Measurements from ENCODE around the gene VEGFB. TPM values are rescaled to one million over a fixed set of nuclear protein-coding genes. Genes with fewer than 3 reads are reported as not detected.

VEGFB gene
- total RNA-seq, 1 experiment from 2014 or later = 101 TPM

DNA sequence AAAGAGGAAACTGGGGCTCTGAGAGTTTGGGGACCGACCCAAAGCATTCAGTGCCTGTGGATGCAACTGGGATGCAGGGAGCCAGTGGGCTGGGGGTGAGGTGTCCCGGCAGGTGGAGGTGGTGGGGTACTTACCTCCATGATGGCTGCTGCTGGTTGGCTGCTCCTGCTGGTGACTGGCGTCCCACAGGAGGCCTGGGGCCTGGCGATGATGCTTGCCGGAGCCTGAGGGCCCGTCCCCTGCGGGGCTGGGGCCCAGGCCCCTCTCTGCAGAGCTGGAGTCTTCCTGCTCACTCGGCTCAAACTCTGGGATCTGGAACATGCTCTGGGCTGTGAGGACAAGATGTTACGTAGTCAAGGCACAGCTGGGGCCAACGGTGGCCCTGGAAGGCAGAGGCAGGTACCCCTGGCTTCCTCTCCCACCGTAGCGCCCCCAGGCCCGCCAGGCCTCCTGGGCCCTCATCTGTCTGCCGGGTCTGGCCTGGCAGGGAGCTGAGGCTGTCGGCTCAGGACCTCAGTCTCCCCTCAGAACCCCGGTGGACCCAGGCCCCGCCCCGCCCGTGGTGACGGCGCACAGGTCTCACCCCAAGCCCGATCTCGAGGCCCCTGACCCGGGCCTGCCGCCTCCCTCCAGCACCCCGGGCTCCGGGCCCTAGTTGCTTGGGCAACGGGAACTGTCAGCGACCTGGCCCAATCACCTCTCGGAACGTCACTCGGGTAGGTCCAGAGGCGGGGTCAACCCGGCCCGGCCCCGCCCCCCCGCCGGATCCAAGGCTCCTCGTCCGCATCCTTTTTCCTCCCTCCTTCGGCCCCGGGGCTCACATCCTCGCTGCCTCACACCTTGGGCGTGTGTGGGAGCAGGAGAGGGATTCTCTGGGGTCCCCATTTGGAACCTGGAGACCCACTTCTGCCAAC is 49.9 kb downstream of the VEGFB start, which contains the start of gene BAD:
TSS of gene BAD (minus strand) at position 618 of the 914 bp plus-strand sequence. CDS start at position 321, 297 bp downstream.
- TSS peak; percentile 87 for BruUV-seq (replicated peaks)

GRCh38 chr11:64284962-64285884 is 50.8 kb downstream of the VEGFB start, which contains the start of gene GPR137:
Gene GPR137, plus strand, starts transcription at chr11:64285848. Its CDS starts 677 bp downstream, at chr11:64286525.
- TSS peak; percentile 85 for BruUV-seq (replicated peaks)
- no peaks in the 10 kb centered on the region for H3K9me3 ChIP-seq (ENCODE audit: control insufficient read depth, insufficient read depth, low read depth, low read length)

More for the DNA sequence above, 49.9 kb downstream of the VEGFB start, which contains the start of gene BAD:
- ATAC-seq (peak; percentile 92), DNase-seq (ENCODE audit: low read depth, low spot score) (no peak)
- POLR2A ChIA-PET = interaction anchor here (0.5 to 1.5 kb wide), 6 partner anchors 8 to 33 kb away, joined by 3 to 10 read pairs (median 4); partner anchors contain the start of genes ESRRA, PRDX5 and TRMT112
- H3K27ac ChIP-seq (ENCODE audit: low read length) = peak within 1 kb of the TSS; percentile 83
- in situ Hi-C loops (cut with HindIII; ENCODE audit: low pct_unique_long_range_greater_than_20kb, low sequenced_read_pairs) (no loop called here), intact Hi-C loops (cut with micrococcal nuclease; ENCODE audit: unreplicated experiment) (no loop called here)
- no peaks in the 10 kb centered on the region for H3K9me3 ChIP-seq (ENCODE audit: control insufficient read depth, insufficient read depth, low read depth, low read length)
- CTCF ChIA-PET = interaction anchor here (0.7 to 1.5 kb wide), 3 partner anchors 17 to 23 kb away, joined by 3 to 8 read pairs (median 3); no protein-coding TSS in a partner anchor
- peaks cover 25% of the 10 kb centered on the region for H3K4me1 ChIP-seq (ENCODE audit: control insufficient read depth, insufficient read depth, low read length)
- H3K27me3 ChIP-seq (ENCODE audit: control insufficient read depth, insufficient read depth, low read length) = no peaks in the 10 kb centered on the region
- no peaks in the 10 kb centered on the region; the same call in 1 of the 2 replicates for H3K36me3 ChIP-seq (ENCODE audit: control insufficient read depth, insufficient read depth, low read length)
- H3K4me3 ChIP-seq (ENCODE audit: low read depth in 2 of 2, low read length in 2 of 2) = peak within 1 kb of the TSS; percentile 57 to 98
- TF ChIP-seq SIN3A (IDR thresholded peaks at IDR 0.05; ENCODE audit: borderline replicate concordance, insufficient read depth, low read depth, low read length) (0 out of 2 replicates have a peak, but pooled peaks have one; percentile 64), POLR2AphosphoS5 (IDR thresholded peaks at IDR 0.05; ENCODE audit: low read depth, low read length) (peak; percentile 76), REST (IDR thresholded peaks at IDR 0.05; ENCODE audit: insufficient read depth in 1 of 2, low read depth in 2 of 2, low read length in 1 of 2) (no peak; a peak in 1 of 4 replicates)

More at GRCh38 chr11:64284962-64285884, 50.8 kb downstream of the VEGFB start, which contains the start of gene GPR137:
- peak within 1 kb of the TSS; percentile 83 for H3K27ac ChIP-seq (ENCODE audit: low read length)
- H3K27me3 ChIP-seq (ENCODE audit: control insufficient read depth, insufficient read depth, low read length) = no peaks in the 10 kb centered on the region
- TF ChIP-seq CTCF (IDR thresholded peaks at IDR 0.05) (no peak), SIN3A (IDR thresholded peaks at IDR 0.05; ENCODE audit: borderline replicate concordance, insufficient read depth, low read depth, low read length) (peak; percentile 82; the same call in 1 of the 2 replicates), POLR2AphosphoS5 (IDR thresholded peaks at IDR 0.05; ENCODE audit: low read depth, low read length) (peak; percentile 64), REST (IDR thresholded peaks at IDR 0.05; ENCODE audit: insufficient read depth in 1 of 2, low read depth in 2 of 2, low read length in 1 of 2) (no peak), TCF7L2 (IDR thresholded peaks at IDR 0.05; ENCODE audit: low read depth, low read length) (no peak; the same call in 1 of the 2 replicates)
- H3K4me3 ChIP-seq (ENCODE audit: low read depth in 2 of 2, low read length in 2 of 2) = peak within 1 kb of the TSS; percentile 57 to 98
- in situ Hi-C loops (cut with HindIII; ENCODE audit: low pct_unique_long_range_greater_than_20kb, low sequenced_read_pairs) (no loop called here), intact Hi-C loops (cut with micrococcal nuclease; ENCODE audit: unreplicated experiment) (no loop called here)
- no peak for DNase-seq (ENCODE audit: low read depth, low spot score)
- H3K36me3 ChIP-seq (ENCODE audit: control insufficient read depth, insufficient read depth, low read length) = no peaks in the 10 kb centered on the region; the same call in 1 of the 2 replicates
- H3K4me1 ChIP-seq (ENCODE audit: control insufficient read depth, insufficient read depth, low read length) = peaks cover 25% of the 10 kb centered on the region
- CTCF ChIA-PET = interaction anchor here (0.6 to 1.5 kb wide), 6 partner anchors 16 to 33 kb away, joined by 3 to 20 read pairs (median 4); partner anchors contain the start of gene PRDX5
- POLR2A ChIA-PET = interaction anchor here (0.5 to 1.5 kb wide), 4 partner anchors 9 to 32 kb away, joined by 3 to 10 read pairs (median 4); partner anchors contain the start of genes ESRRA, PRDX5 and TRMT112
- peak; percentile 74 for ATAC-seq

Data from Panc1 (cell line).